Smooth muscle cell (in vitro differentiated cells): ENCODE results near the gene ATP2A2. TPM values are rescaled to one million over a fixed set of nuclear protein-coding genes. Genes with fewer than 3 reads are reported as not detected.
A peak's percentile ranks its signal among the peaks of the same experiment; 100 is the strongest.

Experiments used
- DNase-seq: peaks from one replicate; lab custom pipeline; 2025; ENCODE audit not compliant: unreplicated experiment; lab: John Stamatoyannopoulos, UW
- H2AFZ ChIP-seq: fragments of 200-600 bp; sonication (generic); 2 replicates; pipeline ENCODE4 v1.6.0; 2016; ENCODE audit warnings: antibody characterized with exemption, low read depth, mild to moderate bottlenecking
- H3F3A ChIP-seq: fragments of 200-600 bp; sonication (generic); 2 replicates; pipeline ENCODE4 v1.6.0; 2017; ENCODE audit warnings: antibody characterized with exemption, low read depth
- H3K27ac ChIP-seq: fragments of 200-600 bp; sonication (generic); 2 replicates; pipeline ENCODE4 v1.5.1; 2016; ENCODE audit warnings: low read depth, mild to moderate bottlenecking
- H3K27me3 ChIP-seq: fragments of 200-600 bp; sonication (generic); 2 replicates; pipeline ENCODE4 v1.6.1; 2016; ENCODE audit warnings: low read depth, mild to moderate bottlenecking
- H3K36me3 ChIP-seq: fragments of 200-600 bp; sonication (generic); 2 replicates; pipeline ENCODE4 v1.5.1; 2016; ENCODE audit warnings: low read depth
- H3K4me1 ChIP-seq: fragments of 200-600 bp; sonication (generic); 2 replicates; pipeline ENCODE4 v1.5.1; 2016; ENCODE audit warnings: low read depth
- H3K4me2 ChIP-seq: fragments of 200-600 bp; sonication (generic); 2 replicates; pipeline ENCODE4 v1.6.0; 2016; ENCODE audit warnings: mild to moderate bottlenecking
- H3K4me3 ChIP-seq: fragments of 200-600 bp; sonication (generic); 2 replicates; pipeline ENCODE4 v1.5.1; 2016; ENCODE audit warnings: mild to moderate bottlenecking
- H3K79me2 ChIP-seq: fragments of 200-600 bp; sonication (generic); 2 replicates; pipeline ENCODE4 v1.6.0; 2016; ENCODE audit warnings: low read depth, mild to moderate bottlenecking
- H3K9ac ChIP-seq: fragments of 200-600 bp; sonication (generic); 2 replicates; pipeline ENCODE4 v1.6.0; 2016; ENCODE audit warnings: low read depth
- H3K9me3 ChIP-seq: fragments of 200-600 bp; sonication (generic); replicated peaks from 2 replicates; pipeline ENCODE4 v1.5.1; 2016; ENCODE audit warnings: low read depth
- H4K20me1 ChIP-seq: fragments of 200-600 bp; sonication (generic); 2 replicates; pipeline ENCODE4 v1.6.0; 2016; ENCODE audit warnings: low read depth
- CTCF ChIP-seq: fragments of 200-600 bp; sonication (generic); IDR thresholded peaks from 2 replicates; pipeline ENCODE4 v1.5.1; 2017; ENCODE audit warnings: borderline replicate concordance, mild to moderate bottlenecking, antibody characterized with exemption; ENCODE audit not compliant: insufficient read depth, poor library complexity, severe bottlenecking
- WGBS: methylation state at CpG from one replicate; pipeline ENCODE4 v1.1.7; 2016; ENCODE audit warnings: low lambda C conversion rate; 5-methylcytosine and 5-hydroxymethylcytosine counted together
- polyA plus RNA-seq: library from polyadenylated mRNA; unstranded; fragments of >200 nt; fragmentation: Nextera tagmentation; extraction: Ambion mirVana; gene quantifications from 2 replicates; pipeline ENCODE4 v1.2.1, GENCODE V29; 2016
- total RNA-seq: library from RNA; depleted of rRNA; stranded (reverse); fragments of >200 nt; gene quantifications from 2 replicates; pipeline ENCODE4 v1.2.3, GENCODE V29; 2014

The ATP2A2 gene
- total and polyA plus RNA-seq, 2 experiments from 2014 or later, result 47.6 to 104 TPM

GRCh38 chr12:110310763-110311162 lies 29.7 kb downstream of the ATP2A2 start:
- H3K27me3 ChIP-seq, result no peaks in the 10 kb centered on the region
- H3K79me2 ChIP-seq, result peaks cover 98% of the 10 kb centered on the region
- H3K4me1 ChIP-seq, result no peaks in the 10 kb centered on the region
- H3K9ac ChIP-seq, result no peak overlapping the region
- no peaks in the 10 kb centered on the region for H3K9me3 ChIP-seq
- no peak overlapping the region for H2AFZ ChIP-seq
- H3K4me2 ChIP-seq, result no peak overlapping the region
- no peak for TF ChIP-seq CTCF
- peaks cover 6% of the 10 kb centered on the region for H3F3A ChIP-seq
- peaks cover 3% of the 10 kb centered on the region for H3K36me3 ChIP-seq
- peak overlapping the region; percentile 20 for H3K27ac ChIP-seq
- no peak overlapping the region for H3K4me3 ChIP-seq
- H4K20me1 ChIP-seq, result peaks cover 85% of the 10 kb centered on the region
- DNase-seq, result no peak

- WGBS, result 99% methylated on average over 6 of the region's 6 CpGs
- Histone ChIP-seq H3K27me3 (no peaks in the 10 kb centered on the region), H3F3A (peaks cover 17% of the 10 kb centered on the region), H3K27ac (no peak overlapping the region), H3K4me3 (no peak overlapping the region), H3K36me3 (peaks cover 3% of the 10 kb centered on the region), H4K20me1 (peaks cover 85% of the 10 kb centered on the region), H3K79me2 (peaks cover 95% of the 10 kb centered on the region), H3K9ac (no peak overlapping the region), H3K4me2 (no peak overlapping the region), H3K9me3 (no peaks in the 10 kb centered on the region), H2AFZ (no peak overlapping the region), H3K4me1 (peaks cover 8% of the 10 kb centered on the region)
- no peak for DNase-seq
- TF ChIP-seq CTCF, result no peak
Measured at GRCh38 chr12:110311903-110312302, 30.9 kb downstream of the ATP2A2 start.

GRCh38 chr12:110312581-110313360 lies 31.7 kb downstream of the ATP2A2 start:
- H3K9ac ChIP-seq, result no peak overlapping the region
- H3K4me2 ChIP-seq, result no peak overlapping the region
- peaks cover 85% of the 10 kb centered on the region for H4K20me1 ChIP-seq
- no peak for TF ChIP-seq CTCF
- no peak overlapping the region for H2AFZ ChIP-seq
- H3K79me2 ChIP-seq, result peaks cover 93% of the 10 kb centered on the region
- peaks cover 3% of the 10 kb centered on the region for H3K36me3 ChIP-seq
- no peak for DNase-seq
- no peaks in the 10 kb centered on the region for H3K9me3 ChIP-seq
- H3K4me1 ChIP-seq, result peaks cover 8% of the 10 kb centered on the region
- no peaks in the 10 kb centered on the region for H3K27me3 ChIP-seq
- WGBS, result 71% methylated on average over 10 of the region's 10 CpGs
- peak overlapping the region; percentile 61 for H3K27ac ChIP-seq
- peaks cover 17% of the 10 kb centered on the region for H3F3A ChIP-seq
- H3K4me3 ChIP-seq, result no peak overlapping the region

- Histone ChIP-seq H2AFZ (no peak overlapping the region), H3F3A (peaks cover 17% of the 10 kb centered on the region), H3K27me3 (no peaks in the 10 kb centered on the region), H3K4me3 (no peak overlapping the region), H3K27ac (peak overlapping the region; percentile 65), H4K20me1 (peaks cover 84% of the 10 kb centered on the region), H3K4me1 (peaks cover 8% of the 10 kb centered on the region), H3K36me3 (peaks cover 3% of the 10 kb centered on the region), H3K9me3 (no peaks in the 10 kb centered on the region), H3K79me2 (peaks cover 93% of the 10 kb centered on the region), H3K9ac (no peak overlapping the region), H3K4me2 (peak overlapping the region; percentile 4)
- 30% methylated on average over 2 of the region's 2 CpGs for WGBS
- no peak for DNase-seq
- TF ChIP-seq CTCF, result no peak
Measured at GRCh38 chr12:110314308-110314707, 33.3 kb downstream of the ATP2A2 start.
